ENCODE data around the gene TMEM44. TPM values are rescaled to one million over a fixed set of nuclear protein-coding genes. Genes with fewer than 3 reads are reported as not detected.

TMEM44 gene
- total and polyA plus RNA-seq, 9 of the 15 experiments (the other 6 are each of a cell fraction or from before 2014, with no cell fraction given) = 0.53 to 18.1 (median 11.3) TPM

DNA sequence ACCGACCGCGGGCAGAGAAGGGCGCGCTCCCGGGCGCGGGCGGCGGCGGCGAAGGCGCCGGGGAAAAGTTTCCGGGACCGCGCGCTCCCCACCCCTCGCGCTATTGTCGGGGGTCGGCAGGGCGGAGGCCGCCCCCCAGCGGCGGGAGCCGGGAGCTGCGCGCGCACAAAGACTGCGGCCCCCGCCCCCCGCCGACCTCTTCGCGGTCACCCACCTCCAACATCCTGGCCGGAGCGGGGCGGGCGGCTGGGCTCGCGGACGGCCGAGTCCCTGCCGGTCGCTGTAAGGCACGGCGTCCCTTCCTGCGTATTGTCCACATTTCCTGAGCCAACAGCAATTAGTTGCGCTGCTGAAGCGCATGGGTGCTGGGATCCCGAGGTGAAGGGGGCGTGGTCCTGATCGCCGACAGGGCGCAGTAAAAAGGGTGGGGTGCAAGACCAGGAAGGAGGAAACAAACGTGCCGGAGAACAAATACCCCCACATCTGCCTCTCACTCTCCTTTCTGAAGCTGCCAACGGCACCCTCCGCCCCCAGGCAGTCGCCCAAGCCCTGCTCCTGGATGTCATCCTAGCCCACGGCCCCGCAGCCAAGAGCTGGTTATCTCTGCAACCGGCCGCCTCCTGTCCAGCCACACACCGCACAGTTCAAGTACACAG, at the start of gene TMEM44 (continued):
- TF ChIP-seq ATF3 (IDR thresholded peaks at IDR 0.05) (no peak), ATF3 (CRISPR knock-in tag; conservative IDR thresholded peaks at IDR 0.05) (0 out of 2 replicates have a peak, but pooled peaks have one; percentile 66), HNRNPUL1 (IDR thresholded peaks at IDR 0.05; ENCODE audit: low read length) (no peak), NKRF (IDR thresholded peaks at IDR 0.05; ENCODE audit: borderline replicate concordance) (peak; percentile 87), BCOR (IDR thresholded peaks at IDR 0.05) (peak; percentile 49; the same call in 1 of the 2 replicates), PRDM10 (IDR thresholded peaks at IDR 0.05; ENCODE audit: partially characterized antibody) (peak; percentile 20), SMARCE1 (IDR thresholded peaks at IDR 0.05) (peak; percentile 51), CTBP1 (IDR thresholded peaks at IDR 0.05; ENCODE audit: borderline replicate concordance) (peak; percentile 96), MAZ (CRISPR knock-in tag; conservative IDR thresholded peaks at IDR 0.05 in 1 of 2, IDR thresholded peaks at IDR 0.05 in 1 of 2) (peak; percentile 82 to 96), ZNF274 (IDR thresholded peaks at IDR 0.05; ENCODE audit: borderline replicate concordance, low read depth, low read length) (no peak), FOXK2 (conservative IDR thresholded peaks at IDR 0.05 in 1 of 2, IDR thresholded peaks at IDR 0.05 in 1 of 2; ENCODE audit: low read depth in 2 of 2) (0 out of 4 replicates have a peak, but pooled peaks of 1 of the 2 experiments have one; percentile 18), SP1 (CRISPR knock-in tag; IDR thresholded peaks at IDR 0.05) (peak; percentile 89), CTCFL (IDR thresholded peaks at IDR 0.05; ENCODE audit: borderline replicate concordance, insufficient read depth, low read depth, low read length, poor library complexity, severe bottlenecking) (peak; percentile 89), ESRRB (CRISPR knock-in tag; IDR thresholded peaks at IDR 0.05; ENCODE audit: borderline replicate concordance) (no peak)
- TF ChIP-seq, protein P1, sequence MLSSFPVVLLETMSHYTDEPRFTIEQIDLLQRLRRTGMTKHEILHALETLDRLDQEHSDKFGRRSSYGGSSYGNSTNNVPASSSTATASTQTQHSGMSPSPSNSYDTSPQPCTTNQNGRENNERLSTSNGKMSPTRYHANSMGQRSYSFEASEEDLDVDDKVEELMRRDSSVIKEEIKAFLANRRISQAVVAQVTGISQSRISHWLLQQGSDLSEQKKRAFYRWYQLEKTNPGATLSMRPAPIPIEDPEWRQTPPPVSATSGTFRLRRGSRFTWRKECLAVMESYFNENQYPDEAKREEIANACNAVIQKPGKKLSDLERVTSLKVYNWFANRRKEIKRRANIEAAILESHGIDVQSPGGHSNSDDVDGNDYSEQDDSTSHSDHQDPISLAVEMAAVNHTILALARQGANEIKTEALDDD (IDR thresholded peaks at IDR 0.05) = 0 out of 2 replicates have a peak, but pooled peaks have one; percentile 19
- TF ChIP-seq, protein P2, sequence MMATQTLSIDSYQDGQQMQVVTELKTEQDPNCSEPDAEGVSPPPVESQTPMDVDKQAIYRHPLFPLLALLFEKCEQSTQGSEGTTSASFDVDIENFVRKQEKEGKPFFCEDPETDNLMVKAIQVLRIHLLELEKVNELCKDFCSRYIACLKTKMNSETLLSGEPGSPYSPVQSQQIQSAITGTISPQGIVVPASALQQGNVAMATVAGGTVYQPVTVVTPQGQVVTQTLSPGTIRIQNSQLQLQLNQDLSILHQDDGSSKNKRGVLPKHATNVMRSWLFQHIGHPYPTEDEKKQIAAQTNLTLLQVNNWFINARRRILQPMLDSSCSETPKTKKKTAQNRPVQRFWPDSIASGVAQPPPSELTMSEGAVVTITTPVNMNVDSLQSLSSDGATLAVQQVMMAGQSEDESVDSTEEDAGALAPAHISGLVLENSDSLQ (IDR thresholded peaks at IDR 0.05) = 0 out of 2 replicates have a peak, but pooled peaks have one; percentile 7
